T-helper 1 cell treated with Interleukin-12 subunit alpha and Interleukin-12 subunit beta and Interleukin-4 antibody, amounts not matched to agents 30 ng/mL and 1 ng/mL, for 36 hours (primary cell): Measurements from ENCODE around the gene STK32B. TPM values are rescaled to one million over a fixed set of nuclear protein-coding genes. Genes with fewer than 3 reads are reported as not detected.
"Not testable (repeated sequence)": the region's sequence is repeated elsewhere in the genome, so short reads cannot be mapped to it uniquely, and the experiment has no call there.

Experiments
- intact Hi-C: fragments of 100-400 bp; cut with micrococcal nuclease; formaldehyde crosslinking; loops from one replicate; pipeline ENCODE4 v1.15.1; 2024
- total RNA-seq: library from RNA; stranded (reverse); gene quantifications from 2 replicates; pipeline ENCODE4 v1.2.3, GENCODE V29; 2022

The STK32B gene
- total RNA-seq, 1 donor from 2014 or later: not detected

DNA sequence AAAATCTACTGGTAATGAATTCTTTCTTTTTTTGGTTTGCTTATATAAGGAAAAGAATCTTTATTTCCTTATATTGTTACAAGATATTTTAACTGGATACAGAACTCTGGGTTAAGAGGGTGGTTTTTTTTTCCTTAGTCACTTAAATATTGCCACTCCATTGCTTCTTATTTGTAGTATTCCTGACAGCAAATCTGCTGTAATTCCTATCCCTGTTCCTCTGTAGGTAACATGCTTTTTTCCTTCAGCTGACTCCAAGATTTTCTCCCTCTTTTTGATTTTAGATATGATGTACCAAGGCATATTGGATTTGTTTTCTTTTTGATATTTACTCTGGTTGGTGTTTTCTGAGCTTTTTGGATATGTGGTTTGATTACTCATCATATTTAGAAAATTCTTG is 378.5 kb downstream of the STK32B start:
- intact Hi-C loops: no loop called here

DNA sequence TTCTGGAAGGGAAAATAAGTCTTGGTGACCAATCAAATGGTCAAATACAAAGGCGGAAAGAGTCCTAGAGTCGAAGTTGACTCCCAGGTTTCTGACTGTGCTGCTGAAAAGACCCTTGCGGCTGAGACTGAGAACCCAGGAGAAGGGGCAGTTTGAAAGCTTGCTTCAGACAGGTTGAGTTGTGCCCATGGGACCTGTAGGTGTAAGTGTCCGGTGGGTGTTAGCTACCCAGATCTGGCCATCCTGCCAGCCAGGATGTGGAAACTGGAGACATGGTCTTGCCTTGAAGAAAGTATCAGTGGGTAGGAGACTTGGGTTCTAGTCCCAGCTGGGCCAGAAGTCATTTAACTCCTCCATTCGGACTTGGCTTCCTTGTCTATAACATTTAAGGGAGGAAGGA is 381.9 kb downstream of the STK32B start:
- intact Hi-C loops: no loop called here

DNA sequence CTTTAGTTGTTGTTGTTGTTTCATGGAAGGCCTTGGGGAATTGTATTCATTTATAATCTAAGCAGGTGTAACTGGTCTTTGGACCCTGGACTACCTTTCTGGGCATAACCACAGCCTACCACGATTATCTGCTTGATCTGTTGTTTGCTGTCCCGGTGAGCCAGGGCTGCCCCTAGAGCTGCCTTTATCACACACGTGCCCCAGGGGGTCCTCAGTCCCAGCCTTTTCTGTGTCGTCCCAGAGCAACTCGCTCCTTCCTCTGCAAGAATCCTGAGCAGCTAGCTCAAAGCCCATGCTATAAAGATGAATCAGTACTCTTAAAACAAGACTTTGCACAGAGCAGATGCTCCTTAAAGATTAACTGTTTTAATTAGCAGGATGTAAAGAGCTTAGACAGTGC is 383.9 kb downstream of the STK32B start:
- intact Hi-C loops: no loop called here

DNA sequence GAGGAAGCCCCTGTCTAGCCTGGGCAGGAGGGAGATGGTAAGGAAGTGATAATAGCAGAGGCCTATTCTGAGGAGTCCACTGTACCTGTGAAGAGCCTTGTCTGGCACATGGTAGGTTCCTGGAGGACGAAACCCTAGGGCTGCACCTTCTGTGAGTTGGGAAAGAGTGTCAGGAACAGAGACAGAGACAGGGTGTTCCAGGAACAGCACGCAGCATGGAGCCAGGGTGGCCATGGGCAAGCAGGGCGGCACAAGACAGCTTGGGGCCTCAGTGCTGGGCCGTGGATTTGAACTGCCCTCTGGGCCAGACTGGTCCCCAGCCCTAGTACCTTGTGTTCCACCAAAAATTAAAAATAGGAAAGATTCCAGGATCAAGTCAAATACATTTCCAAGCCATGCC is 384.5 kb downstream of the STK32B start:
- intact Hi-C loops: no loop called here

DNA sequence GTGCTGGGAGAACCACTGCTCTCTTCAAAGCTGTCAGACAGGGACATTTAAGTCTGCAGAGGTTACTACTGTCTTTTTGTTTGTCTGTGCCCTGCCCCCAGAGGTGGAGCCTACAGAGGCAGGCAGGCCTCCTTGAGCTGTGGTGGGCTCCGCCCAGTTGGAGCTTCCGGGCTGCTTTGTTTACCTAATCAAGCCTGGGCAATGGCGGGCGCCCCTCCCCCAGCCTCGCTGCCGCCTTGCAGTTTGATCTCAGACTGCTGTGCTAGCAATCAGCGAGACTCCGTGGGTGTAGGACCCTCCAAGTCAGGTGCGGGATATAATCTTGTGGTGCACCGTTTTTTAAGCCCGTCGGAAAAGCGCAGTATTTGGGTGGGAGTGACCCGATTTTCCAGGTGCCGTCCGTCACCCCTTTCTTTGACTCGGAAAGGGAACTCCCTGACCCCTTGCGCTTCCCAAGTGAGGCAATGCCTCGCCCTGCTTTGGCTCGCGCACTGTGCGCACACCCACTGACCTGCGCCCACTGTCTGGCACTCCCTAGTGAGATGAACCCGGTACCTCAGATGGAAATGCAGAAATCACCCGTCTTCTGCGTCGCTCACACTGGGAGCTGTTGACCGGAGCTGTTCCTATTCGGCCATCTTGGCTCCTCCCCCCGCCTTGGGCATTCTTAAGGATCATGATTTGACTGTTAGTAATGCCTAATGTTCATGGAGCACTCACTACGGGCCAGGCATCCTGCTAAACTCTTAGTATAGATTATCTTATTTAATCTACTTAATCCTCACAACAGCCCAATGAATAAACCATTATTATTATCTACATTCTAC is 392.9 kb downstream of the STK32B start:
- intact Hi-C loops: not testable (repeated sequence)

DNA sequence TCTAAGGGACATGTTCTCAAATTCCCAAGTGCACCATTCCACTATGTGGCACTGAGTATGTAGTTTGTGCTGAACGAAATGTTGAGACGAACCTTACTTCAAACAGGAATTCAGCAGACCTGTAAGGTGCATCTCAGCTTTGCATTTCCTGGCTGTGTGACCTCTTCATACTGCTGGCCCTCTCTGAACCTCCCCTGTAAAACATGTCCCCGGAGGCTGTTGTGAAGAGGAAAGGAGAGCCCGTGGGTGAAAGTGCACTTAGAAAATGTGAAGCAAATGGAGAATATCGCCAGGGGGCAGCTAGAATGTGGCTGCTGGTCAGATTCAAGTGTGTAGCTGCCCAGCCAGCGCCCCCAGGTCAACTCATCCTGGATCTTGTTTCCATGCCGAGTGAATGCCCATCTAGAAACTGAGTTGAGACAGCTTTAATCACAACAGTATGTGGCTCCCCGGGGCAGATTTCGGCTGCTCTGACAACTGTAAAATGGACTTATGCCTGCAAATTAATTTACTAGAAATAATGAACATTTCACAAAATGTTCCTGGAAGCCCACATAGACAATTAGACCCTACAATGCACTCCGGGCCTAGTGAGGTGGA is 393.7 kb downstream of the STK32B start:
- intact Hi-C loops: no loop called here

DNA sequence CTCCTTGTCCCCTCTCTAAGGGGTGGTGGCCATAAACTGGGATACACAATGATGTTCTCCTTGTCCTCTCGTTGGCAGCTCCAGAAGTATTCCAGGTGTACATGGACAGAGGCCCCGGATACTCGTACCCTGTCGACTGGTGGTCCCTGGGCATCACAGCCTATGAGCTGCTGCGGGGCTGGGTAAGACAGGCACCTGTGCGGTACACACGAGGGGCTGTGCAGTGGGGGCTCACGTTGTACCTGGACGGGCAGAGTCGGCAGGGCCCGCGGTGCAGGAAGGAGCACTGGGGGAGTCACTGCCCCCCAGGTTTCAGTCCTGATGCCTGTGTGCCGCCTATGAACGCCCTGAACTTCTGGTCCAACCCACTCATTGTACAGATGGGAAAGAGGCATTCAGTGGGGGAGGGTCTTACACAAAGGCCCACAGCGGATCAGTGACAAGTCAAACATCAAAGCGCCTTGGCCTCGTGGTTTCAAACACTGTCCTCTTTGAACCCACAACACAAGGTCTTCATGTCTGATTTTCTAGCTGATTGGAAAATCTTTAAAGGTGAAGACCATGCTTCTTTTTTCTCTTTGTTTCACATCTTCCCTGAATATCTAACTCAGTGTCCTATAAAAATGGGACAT is 395.4 kb downstream of the STK32B start:
- intact Hi-C loops: no loop called here

DNA sequence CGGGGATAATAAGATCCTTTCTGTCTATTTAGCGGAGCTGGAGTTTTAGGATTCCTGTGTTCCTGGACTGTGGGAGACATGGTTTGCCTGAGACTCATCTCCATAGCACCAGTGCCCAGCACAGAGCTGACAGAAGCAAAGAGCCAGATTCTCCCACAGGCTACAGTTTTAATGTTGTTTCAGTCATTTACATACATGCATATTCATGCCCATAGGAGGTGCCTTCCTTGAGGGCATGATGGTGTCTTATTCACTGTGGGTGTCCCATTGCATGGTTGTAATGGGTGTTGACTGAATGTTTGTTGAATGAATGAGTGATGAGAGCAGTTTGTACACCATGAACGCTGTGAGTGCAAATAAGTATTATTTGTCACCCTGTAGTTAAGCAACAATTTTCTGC is 396.5 kb downstream of the STK32B start:
- intact Hi-C loops: no loop called here

DNA sequence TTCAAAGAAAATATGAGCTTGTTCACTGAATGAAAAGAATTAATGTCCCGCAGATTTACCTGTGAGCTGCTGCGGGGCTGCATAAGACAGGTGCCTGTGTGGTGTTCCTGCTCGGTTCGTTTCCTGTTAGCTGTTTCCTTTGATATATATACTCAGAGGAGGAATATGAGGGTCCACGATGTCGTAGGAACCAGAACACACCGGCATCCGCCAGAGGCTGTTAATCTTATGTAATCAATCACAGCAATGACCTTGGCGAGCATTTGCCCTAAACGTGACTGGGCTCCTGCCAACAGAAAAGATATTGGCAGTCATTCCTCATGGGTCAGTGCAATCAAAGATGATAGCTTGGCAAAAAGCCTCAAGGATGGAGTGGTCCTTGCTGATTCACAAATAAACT is 396.9 kb downstream of the STK32B start:
- intact Hi-C loops: no loop called here

DNA sequence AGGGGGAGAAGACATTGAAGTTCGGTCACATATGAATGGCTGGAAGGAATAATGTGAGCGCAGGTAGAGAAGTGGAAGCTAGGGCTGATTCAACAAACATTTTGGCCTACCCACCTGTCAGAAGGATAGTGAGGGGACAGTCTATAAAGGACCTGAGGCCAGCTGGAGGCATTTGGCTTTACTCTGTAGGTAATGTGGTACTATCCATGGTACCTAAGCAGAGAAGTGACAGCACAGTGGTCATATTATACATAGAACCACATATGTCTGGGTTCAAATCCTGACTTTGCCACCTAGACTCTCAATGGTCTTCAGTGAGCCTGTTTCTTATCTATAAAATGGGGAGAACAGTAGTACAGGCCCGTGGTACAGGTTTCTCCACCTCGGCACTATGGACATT is 400.0 kb downstream of the STK32B start:
- intact Hi-C loops: no loop called here

DNA sequence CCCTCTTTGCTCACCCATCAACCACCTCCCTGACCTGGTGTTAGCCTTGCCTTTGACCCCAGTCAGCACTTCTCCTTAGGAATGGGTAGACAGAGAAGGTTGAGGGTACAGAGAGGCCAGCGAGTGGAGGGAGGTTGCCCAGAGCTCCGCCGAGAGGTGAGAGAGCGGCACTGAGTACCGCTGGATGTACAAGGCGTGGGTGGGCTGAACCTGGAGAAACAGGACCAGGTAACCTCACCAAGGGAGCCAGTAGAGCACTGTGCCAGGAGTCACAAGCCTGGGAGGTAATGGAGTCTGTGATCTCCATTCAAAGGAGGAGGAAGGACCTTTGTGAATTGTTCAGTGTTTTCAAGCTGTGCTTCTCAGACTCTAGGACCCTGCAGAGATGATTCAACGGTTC is 400.9 kb downstream of the STK32B start:
- intact Hi-C loops: no loop called here

DNA sequence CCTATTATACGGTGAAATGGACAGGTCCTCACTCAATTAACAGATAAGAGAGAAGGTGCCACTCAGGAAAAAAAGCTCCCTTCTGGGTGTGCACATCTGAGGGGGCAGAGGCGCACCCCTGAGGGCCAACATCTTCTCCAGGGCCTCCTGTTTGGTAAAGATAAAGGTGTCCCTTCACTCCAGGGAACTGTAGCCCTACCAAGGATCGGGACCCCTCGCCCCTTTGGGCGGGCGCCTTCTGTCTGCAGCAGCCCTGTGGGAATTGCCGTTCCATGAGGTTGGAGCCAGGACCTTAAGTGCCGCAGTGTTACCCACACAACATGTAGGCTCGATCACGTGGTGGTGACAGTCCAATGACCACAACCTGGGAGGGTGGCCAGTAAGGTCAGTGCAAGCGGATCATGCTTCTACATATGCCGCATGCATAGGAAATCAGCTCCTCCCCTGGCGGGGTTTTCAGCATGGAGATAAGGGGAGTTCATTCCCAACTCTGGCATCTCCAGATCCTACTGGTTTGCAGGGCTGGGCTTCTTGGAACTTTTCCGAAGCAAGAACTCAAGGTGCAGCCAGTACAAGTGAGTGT is 403.8 kb downstream of the STK32B start:
- intact Hi-C loops: no loop called here

DNA sequence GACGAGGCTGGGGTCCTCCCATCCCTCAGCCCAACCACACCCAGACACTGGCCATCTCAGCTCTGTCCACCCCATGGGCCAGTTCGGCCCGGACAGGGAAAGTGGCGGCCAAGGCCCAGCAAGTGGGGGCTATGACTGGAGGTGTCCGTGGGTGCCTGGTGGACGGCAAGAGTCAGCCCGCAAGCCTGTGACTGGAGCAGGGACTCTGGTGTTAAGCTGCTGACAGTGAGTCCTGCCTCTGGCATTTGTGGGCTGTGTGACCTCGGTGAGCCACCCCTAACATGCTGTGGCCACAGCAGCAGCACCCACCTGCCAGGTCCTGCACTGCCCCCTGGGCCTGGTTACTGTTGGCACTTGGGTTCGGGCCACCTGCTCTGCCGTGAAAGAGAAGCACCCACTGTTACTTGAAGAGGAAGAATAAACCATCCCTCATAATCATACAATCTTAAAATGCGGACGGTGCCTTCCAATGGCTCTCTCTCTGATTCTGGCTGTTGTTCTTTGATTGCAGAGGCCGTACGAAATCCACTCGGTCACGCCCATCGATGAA is 405.1 kb downstream of the STK32B start:
- intact Hi-C loops: no loop called here

DNA sequence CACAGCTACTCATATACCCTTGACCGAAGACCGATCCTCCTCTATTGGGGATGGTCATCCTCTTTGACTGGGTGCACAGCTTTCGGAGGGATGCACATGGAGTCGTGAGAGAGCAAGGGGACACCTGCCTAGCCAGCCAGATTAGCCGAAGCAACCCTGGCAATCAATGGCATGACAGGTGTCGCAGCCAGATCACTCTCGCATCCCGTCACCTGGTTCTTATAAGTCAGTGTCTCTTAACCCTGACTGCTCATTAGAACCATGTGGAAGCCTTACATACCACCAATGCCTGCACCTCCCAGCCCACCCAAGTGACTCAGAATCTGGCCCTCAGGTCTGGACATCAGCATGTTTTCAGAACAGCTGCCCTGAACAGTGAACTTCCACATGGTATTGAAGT is 407.4 kb downstream of the STK32B start:
- intact Hi-C loops: no loop called here

DNA sequence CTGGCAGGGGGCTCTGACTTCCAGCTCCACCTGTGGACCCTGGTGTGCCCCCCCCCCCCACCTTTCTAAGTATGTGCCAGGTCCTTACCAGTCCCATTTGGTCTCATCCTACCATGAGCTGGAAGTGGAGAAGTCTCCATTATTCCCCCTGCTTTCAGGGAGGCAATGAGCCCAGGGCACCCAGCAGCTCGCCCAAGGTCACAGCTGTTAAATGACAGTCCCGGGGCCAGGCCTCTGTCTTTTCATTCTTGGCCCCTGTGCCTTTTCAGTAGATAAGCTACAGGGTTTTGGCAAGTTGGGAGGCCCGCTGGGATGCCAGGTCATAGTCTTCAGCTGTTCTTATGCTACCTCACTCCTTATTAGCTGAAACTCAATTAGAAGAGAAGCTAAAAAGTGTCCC is 408.0 kb downstream of the STK32B start:
- intact Hi-C loops: no loop called here

DNA sequence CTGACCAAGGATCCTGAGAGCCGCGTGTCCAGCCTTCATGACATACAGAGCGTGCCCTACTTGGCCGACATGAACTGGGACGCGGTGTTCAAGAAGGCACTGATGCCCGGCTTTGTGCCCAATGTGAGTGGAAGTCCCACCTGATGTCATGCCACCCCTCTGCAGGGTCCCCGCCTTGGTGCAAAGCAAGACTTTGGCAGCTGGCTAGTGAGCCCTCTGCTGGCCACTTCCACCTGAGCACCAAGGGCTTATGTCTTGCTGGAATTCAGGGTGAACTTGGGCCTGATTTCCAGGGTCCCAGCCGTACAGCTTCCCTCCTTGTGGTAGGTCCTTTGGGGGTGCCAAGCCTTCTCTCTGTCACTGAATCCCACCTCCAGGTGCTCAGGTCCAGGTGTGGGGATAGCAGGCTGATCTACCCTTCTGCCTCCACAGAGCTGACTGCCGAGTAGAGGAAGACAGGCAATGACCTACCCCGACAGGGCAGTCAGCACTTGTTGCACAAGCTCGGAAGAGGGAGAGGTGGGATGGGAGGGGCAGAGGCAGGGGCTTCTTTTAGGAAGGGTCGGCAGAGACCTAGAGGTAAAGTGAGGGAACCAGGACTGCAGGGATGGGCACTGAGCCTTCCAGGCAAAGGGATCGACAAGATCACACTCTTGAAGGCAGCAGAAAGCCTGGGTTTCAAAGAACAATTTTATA is 409.0 kb downstream of the STK32B start:
- intact Hi-C loops: no loop called here

DNA sequence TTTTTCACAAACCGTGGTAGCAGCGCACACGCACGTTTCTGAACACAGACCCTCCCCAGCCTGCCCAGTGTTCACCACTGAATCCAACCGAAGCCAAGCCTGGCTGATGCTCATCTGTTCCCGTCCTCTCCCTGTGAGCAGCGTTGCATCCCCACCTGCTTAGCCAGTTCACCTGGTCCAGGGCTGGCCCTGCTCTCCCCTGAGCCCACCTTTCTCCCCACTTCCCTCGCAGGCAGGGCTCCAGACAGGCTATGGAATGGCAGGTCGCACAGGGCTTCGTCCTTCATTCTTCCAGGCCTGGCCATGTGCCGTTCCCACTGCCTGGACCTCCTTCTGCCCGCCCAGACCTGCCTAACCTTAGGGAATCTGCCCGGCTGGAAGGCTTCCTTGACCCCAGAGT is 410.2 kb downstream of the STK32B start:
- intact Hi-C loops: no loop called here

DNA sequence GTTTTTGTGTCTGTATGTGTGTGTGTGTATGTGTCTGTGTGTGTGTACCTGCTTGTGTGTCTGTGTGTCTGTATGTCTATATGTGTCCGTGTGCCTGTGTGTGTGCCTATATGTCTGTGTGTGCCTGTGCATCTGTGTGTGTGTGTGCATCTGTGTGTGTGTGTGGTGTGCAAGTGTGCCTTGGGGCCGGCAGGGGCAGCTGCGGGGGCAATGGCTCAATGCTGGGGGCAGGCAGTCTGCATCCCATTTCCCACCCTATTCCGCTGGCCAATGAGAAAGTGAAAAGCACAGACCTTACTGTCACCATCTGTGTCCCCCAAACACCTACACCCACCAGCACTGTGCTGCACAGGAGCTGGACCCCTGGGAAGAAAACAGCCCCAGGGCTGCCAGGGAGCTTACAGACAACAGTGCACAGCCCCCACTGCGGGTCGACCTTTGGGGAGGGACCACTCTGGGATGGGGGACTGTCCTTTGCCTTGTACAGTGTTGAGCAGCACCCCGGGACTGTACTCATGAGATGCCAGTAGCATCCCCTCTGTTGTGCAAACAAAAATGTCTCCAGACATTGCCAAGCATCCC is 411.1 kb downstream of the STK32B start:
- intact Hi-C loops: no loop called here

DNA sequence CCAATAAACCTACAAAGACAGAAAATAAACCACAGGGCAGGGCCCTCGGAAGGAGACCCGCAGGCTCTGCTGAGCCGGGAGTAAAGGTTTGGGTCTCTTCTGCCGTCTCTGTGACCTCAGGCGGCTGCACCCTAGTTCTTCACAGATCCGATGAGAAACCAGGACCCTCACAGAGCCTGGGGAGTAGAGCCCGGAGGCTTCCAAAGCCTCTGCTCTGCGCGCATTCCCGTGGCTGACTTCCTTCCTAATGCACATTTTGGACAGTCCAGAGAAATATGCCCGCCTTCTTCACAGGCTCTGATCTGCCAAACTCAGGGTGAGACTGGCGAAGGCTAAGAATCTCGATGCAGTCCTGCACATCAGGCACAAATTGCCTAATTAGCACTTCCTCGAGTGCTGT is 411.6 kb downstream of the STK32B start:
- intact Hi-C loops: no loop called here

DNA sequence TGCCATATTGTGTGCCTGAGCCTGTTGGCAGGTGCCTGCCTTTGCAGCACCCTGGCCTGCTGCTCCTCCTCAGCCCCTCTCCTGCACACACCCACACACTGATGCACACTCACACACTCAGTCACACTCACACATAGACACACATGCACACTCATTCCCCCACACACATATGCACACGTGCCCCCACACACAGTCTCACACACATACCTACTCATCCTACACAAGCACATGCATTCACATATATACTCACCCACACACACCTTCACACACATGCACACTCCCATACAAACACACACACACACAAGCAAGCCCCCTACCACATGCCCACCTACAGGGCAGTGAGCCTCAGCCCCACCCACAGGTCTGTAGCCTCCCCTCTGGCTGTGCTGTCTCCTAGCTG is 412.1 kb downstream of the STK32B start:
- intact Hi-C loops: no loop called here
